Gastrocnemius medialis (tissue), 4 donors: ENCODE measurements around the gene TRAPPC2L. TPM values are rescaled to one million over a fixed set of nuclear protein-coding genes. Genes with fewer than 3 reads are reported as not detected.
A peak's percentile ranks its signal among the peaks of the same experiment; 100 is the strongest.

Experiments used
- ATAC-seq, 2 donors: fragments of 150-250 bp; one replicate each; pipeline ENCODE4 v1.9.1; 2016
- DNase-seq, 2 donors: peaks; one replicate each; pipeline ENCODE4 v3.0.0-alpha.2; 2019
- H3K27ac ChIP-seq, 4 donors: fragments of 200-600 bp; sonication (generic); 1 replicate in 1 of 4; 2 replicates in 3 of 4; pipeline ENCODE4 v1.5.1; 2016 to 2018; ENCODE audit warnings: mild to moderate bottlenecking in 2 of 4, moderate library complexity in 1 of 4
- H3K27me3 ChIP-seq, 3 donors: fragments of 200-600 bp; sonication (generic) in 2 of 3; 1 replicate in 1 of 3; 2 replicates in 2 of 3; pipeline versions ENCODE4 v1.5.1 to v1.6.0; 2016 to 2019; ENCODE audit warnings: mild to moderate bottlenecking in 1 of 3, moderate library complexity in 1 of 3
- H3K36me3 ChIP-seq, 2 donors: fragments of 200-600 bp; sonication (generic) in 1 of 2; one replicate each; pipeline ENCODE4 v1.5.1; 2017 to 2018
- H3K4me1 ChIP-seq, 2 donors: fragments of 200-600 bp; sonication (generic) in 1 of 2; one replicate each; pipeline ENCODE4 v1.5.1; 2016 to 2017; ENCODE audit warnings: mild to moderate bottlenecking in 2 of 2
- H3K4me3 ChIP-seq, 4 donors: fragments of 200-600 bp; sonication (generic) in 3 of 4; 1 replicate in 1 of 4; 2 replicates in 3 of 4; pipeline ENCODE4 v1.5.1; 2016 to 2019; ENCODE audit warnings: mild to moderate bottlenecking in 2 of 4
- H3K9me3 ChIP-seq, 3 donors: fragments of 200-600 bp; sonication (generic) in 2 of 3; 1 replicate in 1 of 3; 2 replicates in 2 of 3; pipeline ENCODE4 v1.5.1; 2016 to 2019
- POLR2A ChIP-seq, 2 donors: fragments of 450-650 bp; IDR thresholded peaks; one replicate each; pipeline ENCODE4 v1.6.1; 2017; ENCODE audit warnings: antibody characterized with exemption in 2 of 2, mild to moderate bottlenecking in 2 of 2, moderate library complexity in 2 of 2
- in situ Hi-C, 4 donors: fragments of 200-750 bp; cut with MboI; loops; one replicate each; pipeline versions ENCODE4 v1.15.0 to v1.8.0; 2017; ENCODE audit warnings: low sequenced_read_pairs in 4 of 4
- intact Hi-C: fragments of 100-400 bp; cut with DNase I; formaldehyde crosslinking; loops from one replicate; pipeline ENCODE4 v1.15.1; 2023; ENCODE audit warnings: low total_unique reads
- total RNA-seq, 4 donors: library from RNA; depleted of rRNA; stranded (reverse); fragments of >200 nt; gene quantifications; one replicate each; pipeline versions ENCODE4 v1.1.0 to v1.2.3, GENCODE V29; 2016
- TF ChIP-seq, protein P1 (sequence below), 5 experiments: fragments of 450-650 bp in 3 of 5; fragments of 200-600 bp in 2 of 5; sonication (generic) in 2 of 5; IDR thresholded peaks in 4 of 5; conservative IDR thresholded peaks in 1 of 5; 1 replicate in 4 of 5; 2 replicates in 1 of 5; pipeline ENCODE4 v1.5.1; 2016 to 2019; ENCODE audit warnings: antibody characterized with exemption in 5 of 5, mild to moderate bottlenecking in 3 of 5, moderate library complexity in 3 of 5

Gene TRAPPC2L
- total RNA-seq, 4 donors from 2014 or later: 17.8 to 27.9 (median 20.5) TPM

DNA sequence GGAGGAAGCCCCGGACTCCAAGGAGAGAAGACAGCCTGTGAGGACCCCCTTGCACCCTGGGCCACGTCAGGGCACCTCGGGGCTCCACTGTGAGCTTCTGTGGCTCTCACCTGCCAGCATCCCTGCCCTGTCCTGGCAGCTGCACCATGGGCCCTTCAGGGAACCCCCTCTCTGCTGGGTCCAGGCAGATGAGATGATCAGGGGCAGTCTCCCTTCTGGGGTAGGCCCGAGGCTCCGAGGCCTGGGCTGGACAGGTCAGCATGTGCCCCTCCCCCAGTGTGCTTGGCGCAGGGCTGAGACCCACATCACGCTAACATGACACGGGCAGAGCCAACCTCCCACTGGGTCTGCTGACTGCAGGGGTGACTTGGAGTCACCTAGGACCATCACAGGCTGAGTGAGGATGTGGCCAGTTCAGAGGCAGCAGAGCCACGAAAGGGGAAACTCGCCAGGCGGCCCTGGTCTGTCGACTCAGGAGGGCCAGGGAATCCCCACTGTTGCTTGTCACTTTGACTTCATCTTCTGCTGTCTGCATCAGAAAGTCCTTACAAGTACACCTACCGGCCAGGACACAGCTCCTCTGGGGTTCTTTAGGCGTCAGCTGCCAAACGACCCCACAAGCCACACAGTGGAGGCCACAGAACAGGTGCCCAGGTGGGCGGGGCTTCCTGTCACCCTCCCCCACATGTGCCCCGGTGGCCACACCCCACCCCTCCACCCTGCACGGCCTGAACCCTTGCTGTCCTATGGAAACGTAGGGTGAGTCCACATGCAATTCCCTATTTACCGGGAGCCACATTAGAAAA, 2.4 kb upstream of the TRAPPC2L start:
- ATAC-seq: no peak
- Histone ChIP-seq H3K4me1 (peaks cover 16 to 17% of the 10 kb centered on the region in 2 donors), H3K9me3 (no peaks in the 10 kb centered on the region), H3K4me3 (no peak overlapping the region), H3K27ac (no peak overlapping the region), H3K27me3 (no peaks in the 10 kb centered on the region), H3K36me3 (peaks cover 0 to 16% of the 10 kb centered on the region in 2 donors)
- in situ Hi-C loops: loop anchor here in 1 of 4 donors (25.0 kb wide), 1 partner anchor 358 kb away; the partner anchor contains the start of genes SLC22A31 and ZNF778
- DNase-seq: no peak
- TF ChIP-seq POLR2A (IDR thresholded peaks at IDR 0.05): no peak
- TF ChIP-seq, protein P1, sequence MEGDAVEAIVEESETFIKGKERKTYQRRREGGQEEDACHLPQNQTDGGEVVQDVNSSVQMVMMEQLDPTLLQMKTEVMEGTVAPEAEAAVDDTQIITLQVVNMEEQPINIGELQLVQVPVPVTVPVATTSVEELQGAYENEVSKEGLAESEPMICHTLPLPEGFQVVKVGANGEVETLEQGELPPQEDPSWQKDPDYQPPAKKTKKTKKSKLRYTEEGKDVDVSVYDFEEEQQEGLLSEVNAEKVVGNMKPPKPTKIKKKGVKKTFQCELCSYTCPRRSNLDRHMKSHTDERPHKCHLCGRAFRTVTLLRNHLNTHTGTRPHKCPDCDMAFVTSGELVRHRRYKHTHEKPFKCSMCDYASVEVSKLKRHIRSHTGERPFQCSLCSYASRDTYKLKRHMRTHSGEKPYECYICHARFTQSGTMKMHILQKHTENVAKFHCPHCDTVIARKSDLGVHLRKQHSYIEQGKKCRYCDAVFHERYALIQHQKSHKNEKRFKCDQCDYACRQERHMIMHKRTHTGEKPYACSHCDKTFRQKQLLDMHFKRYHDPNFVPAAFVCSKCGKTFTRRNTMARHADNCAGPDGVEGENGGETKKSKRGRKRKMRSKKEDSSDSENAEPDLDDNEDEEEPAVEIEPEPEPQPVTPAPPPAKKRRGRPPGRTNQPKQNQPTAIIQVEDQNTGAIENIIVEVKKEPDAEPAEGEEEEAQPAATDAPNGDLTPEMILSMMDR (IDR thresholded peaks at IDR 0.05 in 4 of 5, conservative IDR thresholded peaks at IDR 0.05 in 1 of 5): no peak
- intact Hi-C loops: loop anchor here (10.0 kb wide), 2 partner anchors 50 to 150 kb away; partner anchors contain the start of genes CTU2 and RNF166

GRCh38 chr16:88855176-88855575, 1.8 kb upstream of the TRAPPC2L start:
- TF ChIP-seq, protein P1 (IDR thresholded peaks at IDR 0.05 in 4 of 5, conservative IDR thresholded peaks at IDR 0.05 in 1 of 5): no peak
- TF ChIP-seq POLR2A (IDR thresholded peaks at IDR 0.05): no peak
- Histone ChIP-seq H3K4me3 (no peak overlapping the region), H3K4me1 (peaks cover 16 to 17% of the 10 kb centered on the region in 2 donors), H3K36me3 (peaks cover 0 to 18% of the 10 kb centered on the region in 2 donors), H3K27ac (no peak overlapping the region), H3K9me3 (no peaks in the 10 kb centered on the region), H3K27me3 (no peaks in the 10 kb centered on the region)
- in situ Hi-C loops: loop anchor here in 1 of 4 donors (25.0 kb wide), 1 partner anchor 357 kb away; the partner anchor contains the start of genes SLC22A31 and ZNF778
- ATAC-seq (no peak), DNase-seq (no peak)
- intact Hi-C loops: loop anchor here (10.0 kb wide), 2 partner anchors 50 to 150 kb away; partner anchors contain the start of genes CTU2 and RNF166

GRCh38 chr16:88855736-88856121, 1.2 kb upstream of the TRAPPC2L start:
- Histone ChIP-seq H3K9me3 (no peaks in the 10 kb centered on the region), H3K4me3 (peak overlapping the region in 1 of 4 donors; percentile 95), H3K27ac (peak overlapping the region in 1 of 4 donors; percentile 90), H3K36me3 (peaks cover 0 to 23% of the 10 kb centered on the region in 2 donors), H3K4me1 (peaks cover 16 to 17% of the 10 kb centered on the region in 2 donors), H3K27me3 (no peaks in the 10 kb centered on the region)
- ATAC-seq (no peak), DNase-seq (no peak)
- TF ChIP-seq POLR2A (IDR thresholded peaks at IDR 0.05): no peak
- TF ChIP-seq, protein P1 (IDR thresholded peaks at IDR 0.05 in 4 of 5, conservative IDR thresholded peaks at IDR 0.05 in 1 of 5): no peak
- intact Hi-C loops (loop anchor here (10.0 kb wide), 2 partner anchors 49 to 151 kb away; partner anchors contain the start of genes CTU2 and RNF166), in situ Hi-C loops (loop anchor here in 1 of 4 donors (25.0 kb wide), 1 partner anchor 357 kb away; the partner anchor contains the start of genes SLC22A31 and ZNF778)

DNA sequence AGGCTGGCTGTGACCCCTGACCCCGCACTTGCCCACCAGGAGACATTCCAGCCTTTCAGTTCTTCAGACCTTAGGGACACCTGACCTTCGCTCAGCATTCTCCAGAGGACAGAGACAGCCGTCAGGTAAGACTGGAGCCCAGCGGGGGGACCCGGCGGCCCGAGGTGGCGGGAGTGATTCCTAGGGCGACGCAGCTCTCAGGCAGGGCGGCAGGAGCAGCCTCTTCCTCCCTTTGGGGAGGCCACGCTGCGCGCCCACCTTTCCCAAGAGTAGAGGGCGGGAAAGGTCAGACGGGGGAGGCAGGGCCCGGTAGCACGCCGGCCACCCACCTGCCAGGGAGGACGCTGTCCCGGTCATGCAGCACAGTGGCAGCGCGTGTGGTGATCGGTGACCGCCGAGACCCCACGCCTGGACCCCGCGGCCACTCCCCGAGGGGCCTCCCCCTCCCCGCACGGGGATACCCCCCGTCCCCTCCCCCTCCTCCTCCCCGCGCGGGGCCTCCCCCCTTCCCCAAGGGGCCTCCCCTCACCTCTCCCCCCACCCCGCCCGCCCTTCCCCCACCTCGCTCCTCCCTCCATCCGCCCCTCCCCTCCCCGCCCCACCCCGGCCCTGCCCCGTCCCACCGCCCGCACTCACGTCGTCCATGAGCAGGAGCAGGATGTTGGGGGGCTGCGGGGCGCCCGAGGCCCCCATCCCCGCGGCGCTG, 652 bp upstream of the TRAPPC2L start:
- peaks cover 16 to 17% of the 10 kb centered on the region in 2 donors for H3K4me1 ChIP-seq
- DNase-seq: no peak
- peak overlapping the region; percentile 89 to 92 (median 90) for H3K27ac ChIP-seq
- in situ Hi-C loops: loop anchor here in 1 of 4 donors (25.0 kb wide), 1 partner anchor 356 kb away; the partner anchor contains the start of genes SLC22A31 and ZNF778
- peak in 1 of 2 donors; percentile 37 for ATAC-seq
- no peaks in the 10 kb centered on the region for H3K9me3 ChIP-seq
- no peaks in the 10 kb centered on the region for H3K27me3 ChIP-seq
- H3K36me3 ChIP-seq: peaks cover 0 to 28% of the 10 kb centered on the region in 2 donors
- intact Hi-C loops: loop anchor here (10.0 kb wide), 2 partner anchors 49 to 151 kb away; partner anchors contain the start of genes CTU2 and RNF166
- TF ChIP-seq POLR2A (IDR thresholded peaks at IDR 0.05): no peak
- H3K4me3 ChIP-seq: peak overlapping the region; percentile 73 to 99 (median 94)
